Stimulated activated CD8-positive, alpha-beta memory T cell treated with anti-CD3 and anti-CD28 coated beads, Interleukin-12 subunit alpha, Interleukin-12 subunit beta, amount 100 ng/mL, for 1 hour (primary cell): ENCODE data around the gene FCER2.
"Not testable (repeated sequence)": the region's sequence is repeated elsewhere in the genome, so short reads cannot be mapped to it uniquely, and the experiment has no call there.

ENCODE experiments used
- DNase-seq: peaks from one replicate; pipeline ENCODE4 v3.0.0-alpha.2; 2020; ENCODE audit warnings: low read depth

Gene FCER2, protein sequence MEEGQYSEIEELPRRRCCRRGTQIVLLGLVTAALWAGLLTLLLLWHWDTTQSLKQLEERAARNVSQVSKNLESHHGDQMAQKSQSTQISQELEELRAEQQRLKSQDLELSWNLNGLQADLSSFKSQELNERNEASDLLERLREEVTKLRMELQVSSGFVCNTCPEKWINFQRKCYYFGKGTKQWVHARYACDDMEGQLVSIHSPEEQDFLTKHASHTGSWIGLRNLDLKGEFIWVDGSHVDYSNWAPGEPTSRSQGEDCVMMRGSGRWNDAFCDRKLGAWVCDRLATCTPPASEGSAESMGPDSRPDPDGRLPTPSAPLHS

DNA sequence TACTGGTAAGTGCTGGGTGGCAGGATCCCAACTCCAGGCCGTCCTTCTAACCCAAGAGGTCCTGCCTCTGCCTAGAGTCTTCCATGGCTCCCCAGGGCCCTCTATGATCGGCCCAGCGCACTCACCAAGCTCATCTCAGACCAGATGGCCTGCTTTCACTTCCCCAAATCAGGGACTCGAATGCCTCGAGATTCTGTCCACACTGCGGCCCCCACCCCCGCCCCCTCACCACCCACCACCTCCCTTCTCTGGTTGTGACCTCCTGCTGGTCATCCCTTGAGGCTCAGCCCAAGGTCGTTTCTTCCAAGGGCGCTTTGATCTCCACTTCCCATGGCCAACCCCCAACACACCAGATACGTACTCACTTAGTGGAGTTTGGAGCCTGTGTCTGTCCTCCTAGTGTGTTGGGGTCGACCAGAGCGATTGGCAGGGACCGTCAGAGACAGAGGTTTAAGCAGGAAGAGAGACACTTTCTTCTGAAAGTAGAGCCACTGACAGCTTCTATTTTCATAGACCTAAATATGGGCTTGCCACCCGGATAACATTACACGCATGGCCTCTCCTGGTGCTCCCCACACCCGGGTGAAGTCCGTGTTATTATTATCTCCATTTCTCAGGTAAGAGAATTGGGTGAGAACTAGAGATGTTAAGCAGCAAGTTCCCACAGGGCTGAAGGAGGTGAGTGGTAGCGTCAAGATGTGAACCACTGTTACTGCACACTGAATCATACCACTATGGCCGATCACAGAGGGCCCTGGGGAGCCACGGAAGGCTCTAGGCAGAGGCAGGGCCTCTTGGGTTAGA is at the start of gene FCER2:
FCER2 (minus strand) TSS at position 478 of the 804 bp plus-strand sequence. CDS start 2,371 bp downstream, outside the sequence.
- DNase-seq, result no peak

GRCh38 chr19:7751157-7751783 is 49.3 kb upstream of the FCER2 start:
- peak; percentile 7 for DNase-seq

DNA sequence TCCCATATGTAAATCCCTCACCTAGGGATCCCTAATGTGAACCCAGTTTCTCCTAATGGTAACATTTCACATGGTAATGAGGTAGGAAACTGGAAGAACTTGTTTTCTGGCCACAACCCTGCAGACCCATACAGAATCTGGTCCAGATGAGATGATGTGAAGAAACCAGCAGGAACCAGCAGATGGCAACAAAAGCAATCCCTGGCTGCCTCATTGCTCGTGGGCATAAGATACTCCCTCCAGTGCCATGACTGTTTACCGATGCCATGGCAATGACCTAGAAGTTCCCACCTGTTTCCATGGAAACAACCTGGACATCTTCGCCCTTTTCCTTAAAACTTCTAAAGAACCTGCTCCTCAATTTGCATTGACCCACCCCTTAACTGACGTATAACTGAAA is 46.8 kb upstream of the FCER2 start:
- no peak for DNase-seq

DNA sequence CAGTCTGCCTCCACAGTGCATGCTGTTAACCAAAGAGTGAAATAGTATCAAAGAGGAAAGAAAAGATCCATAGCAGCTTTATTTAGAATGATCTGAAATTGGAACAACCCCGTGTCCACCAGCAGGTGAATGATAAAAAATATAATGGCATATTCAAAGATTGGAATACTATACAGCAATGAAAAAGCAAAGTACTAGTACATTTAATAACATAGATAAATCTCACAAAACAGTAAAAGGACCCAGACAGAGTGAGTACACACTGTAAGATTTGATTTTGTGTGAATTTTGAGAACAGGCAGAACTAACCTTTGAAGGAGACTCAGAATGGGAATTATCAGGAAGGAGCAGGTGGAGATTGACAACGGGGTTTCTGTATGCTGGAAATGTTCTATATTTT is 46.2 kb upstream of the FCER2 start:
- DNase-seq, result no peak

DNA sequence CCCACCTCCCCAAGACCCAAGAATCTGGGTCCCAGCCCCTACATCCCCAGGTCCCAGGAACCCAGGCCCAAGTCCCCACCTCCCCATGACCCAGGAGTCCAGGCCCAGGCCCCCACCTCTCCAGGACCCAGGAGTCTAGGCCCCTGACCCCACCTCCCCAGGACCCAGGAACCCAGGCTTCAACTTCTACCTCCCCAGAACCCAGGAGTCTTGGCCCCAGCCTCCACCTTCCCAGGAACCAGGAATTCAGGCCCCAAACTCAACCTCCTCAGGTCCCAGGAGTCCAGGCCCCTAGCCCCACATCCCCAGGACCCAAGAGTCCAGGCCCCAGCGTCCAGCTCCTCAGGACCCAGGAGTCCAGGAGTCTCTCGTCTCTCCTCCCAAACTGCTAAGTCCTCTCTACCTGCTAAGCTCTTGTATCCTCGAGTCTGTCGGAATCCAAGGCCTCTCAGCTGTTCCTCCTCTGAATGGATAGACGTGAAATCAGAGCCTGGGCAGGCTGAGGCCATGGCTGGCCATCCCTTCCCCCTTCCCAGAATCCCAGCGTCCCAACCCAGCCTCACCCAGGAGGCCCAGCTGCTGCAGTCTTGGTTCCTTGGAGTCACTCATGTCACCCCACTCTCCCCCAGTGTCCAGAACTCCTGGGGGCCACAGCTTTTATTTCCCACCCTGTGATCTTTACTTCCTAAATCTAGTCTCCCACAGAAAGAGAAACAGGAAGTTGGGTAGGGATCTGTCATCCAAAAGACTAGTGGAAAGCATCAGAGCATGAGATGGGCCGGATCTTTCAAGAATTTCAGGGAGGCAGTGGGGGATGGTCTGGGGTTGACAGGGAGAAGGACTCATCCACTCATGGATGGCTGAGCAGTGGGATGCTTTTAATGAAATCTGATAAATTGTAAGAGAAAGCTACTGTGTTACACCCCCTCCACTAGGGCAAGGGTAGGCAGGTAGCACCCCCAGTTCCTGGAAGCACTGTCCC is 45.3 kb upstream of the FCER2 start, which contains the start of gene CD209:
CD209 (minus strand) TSS at position 632 of the 982 bp plus-strand sequence; CDS start at position 609, 23 bp downstream.
- no peak for DNase-seq

DNA sequence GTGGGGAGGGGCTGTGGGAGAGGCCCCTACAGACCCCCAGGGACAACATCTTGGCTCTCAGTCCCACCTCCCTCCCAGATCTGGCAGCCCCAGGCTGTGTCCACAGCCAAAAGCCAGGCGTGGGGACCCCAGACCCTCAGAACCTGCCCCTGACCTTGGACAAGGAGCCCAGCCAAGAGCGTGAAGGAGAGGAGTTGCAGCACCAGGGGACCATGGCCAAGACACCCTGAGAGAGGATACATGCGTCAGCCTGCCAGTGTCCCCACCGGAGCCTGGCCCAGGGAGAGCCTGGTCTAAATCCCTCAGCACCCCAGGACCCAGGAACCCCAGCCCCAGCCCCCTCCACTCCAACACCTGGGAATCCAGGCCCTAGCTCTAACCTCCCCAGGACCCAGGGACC is 44.4 kb upstream of the FCER2 start:
- not testable (repeated sequence) for DNase-seq

DNA sequence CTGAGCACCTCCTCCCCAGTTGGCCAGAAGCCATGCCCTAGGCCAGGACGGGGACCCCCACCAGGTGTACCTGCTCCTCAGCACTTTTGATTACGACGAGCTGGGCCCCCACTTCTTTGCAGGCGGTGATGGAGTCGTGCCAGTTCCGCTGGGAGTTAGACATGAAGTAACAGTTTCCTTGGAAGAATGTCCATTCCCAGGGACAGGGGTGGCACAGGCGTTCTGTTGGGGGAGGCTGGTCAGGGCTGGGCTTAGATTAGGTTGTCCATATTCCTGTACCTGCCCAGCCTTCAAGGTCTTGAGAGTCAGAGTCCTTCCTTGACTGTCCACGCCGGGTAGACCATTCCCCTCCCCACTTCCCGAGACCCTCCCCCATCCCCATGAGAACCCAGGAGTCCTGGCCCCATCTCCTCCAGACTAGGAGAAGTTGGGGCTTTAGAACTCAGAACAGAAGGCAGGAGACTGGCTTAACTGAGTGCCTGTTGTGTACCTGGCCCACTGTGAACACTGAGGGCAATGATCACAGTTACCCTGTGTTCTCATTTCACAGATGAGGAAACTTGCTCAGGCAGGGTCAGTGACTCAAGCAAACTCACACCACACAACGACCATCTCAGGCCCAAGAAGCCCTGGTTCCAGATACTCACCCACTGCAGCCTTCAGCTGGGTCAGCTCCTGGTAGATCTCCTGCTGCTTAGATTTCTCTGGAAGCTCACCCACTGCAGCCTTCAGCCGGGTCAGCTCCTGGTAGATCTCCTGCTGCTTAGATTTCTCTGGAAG is 43.1 kb upstream of the FCER2 start:
- DNase-seq, result no peak

GRCh38 chr19:7744199-7744786 is 42.4 kb upstream of the FCER2 start:
- no peak for DNase-seq

DNA sequence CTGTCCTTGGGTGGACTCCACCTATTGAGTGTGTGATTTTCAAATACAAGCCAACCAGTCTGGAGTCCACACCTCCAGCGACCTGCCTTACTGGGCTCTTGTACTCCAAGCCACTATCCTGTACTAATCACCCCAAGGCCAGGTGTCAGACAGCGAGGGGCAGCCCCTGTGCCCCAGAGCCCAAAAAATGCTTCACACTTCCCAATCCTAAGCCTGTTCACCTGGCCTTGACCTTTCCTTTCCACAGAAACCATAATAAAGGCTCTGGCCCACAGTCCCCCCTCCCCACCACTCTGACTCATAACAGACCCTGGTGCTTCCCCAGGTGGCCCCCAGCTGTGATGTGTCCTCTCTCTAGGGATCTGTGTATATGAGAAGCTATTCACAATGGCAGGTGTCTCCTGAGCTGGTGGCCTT is 41.5 kb upstream of the FCER2 start:
- no peak for DNase-seq

DNA sequence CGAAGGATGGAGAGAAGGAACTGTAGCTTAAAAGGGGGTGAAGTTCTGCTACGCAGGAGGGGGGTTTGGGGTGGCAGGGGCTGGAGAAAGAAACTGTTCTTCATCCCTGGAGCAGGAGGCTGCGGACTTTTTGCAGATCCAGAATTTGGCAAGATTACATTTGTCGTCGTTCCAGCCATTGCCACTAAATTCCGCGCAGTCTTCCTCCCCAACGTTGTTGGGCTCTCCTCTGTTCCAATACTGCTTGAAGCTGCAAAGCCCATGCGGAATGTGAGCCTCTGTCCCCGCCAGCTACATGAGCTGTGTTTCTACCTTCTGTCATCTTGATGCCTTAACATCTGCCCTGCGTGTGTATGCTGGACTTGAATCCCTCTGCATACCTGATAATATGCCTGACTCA is 41.1 kb upstream of the FCER2 start:
- DNase-seq, result no peak

- no peak for DNase-seq
These were observed 40.6 kb upstream of the FCER2 start for GRCh38 chr19:7742575-7742974.

- DNase-seq, result no peak
These were observed 38.7 kb upstream of the FCER2 start for GRCh38 chr19:7740682-7741054.

GRCh38 chr19:7739801-7740681 is 38.1 kb upstream of the FCER2 start:
- no peak for DNase-seq

DNA sequence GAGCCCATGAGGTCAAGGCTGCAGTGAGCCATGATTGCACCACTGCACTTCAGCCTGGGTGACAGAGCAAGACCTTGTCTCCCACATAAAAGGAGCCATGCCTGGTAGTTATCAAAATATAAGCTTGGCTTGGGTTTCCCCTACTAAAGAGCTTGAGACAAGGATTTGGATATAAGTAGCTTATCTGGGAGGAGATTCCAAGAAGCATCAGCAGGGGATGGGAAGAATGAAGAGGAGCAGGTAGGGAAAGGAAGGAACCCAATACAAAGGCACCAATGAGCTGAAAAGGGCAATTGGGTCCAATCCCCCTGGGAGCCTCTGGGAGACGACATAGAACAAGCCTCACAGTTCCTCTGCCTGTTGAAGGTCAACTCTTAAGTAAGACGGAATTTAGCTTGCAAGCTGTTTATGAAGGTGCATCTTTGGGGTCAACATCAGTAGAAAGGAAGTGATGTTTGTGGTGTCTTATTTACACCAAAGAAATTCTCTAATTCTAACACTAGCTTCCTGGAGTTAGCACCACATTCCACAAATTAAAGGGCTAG is 37.4 kb upstream of the FCER2 start:
- no peak for DNase-seq

GRCh38 chr19:7738023-7738422 is 36.1 kb upstream of the FCER2 start:
- DNase-seq, result no peak

- DNase-seq, result no peak
These were observed 35.3 kb upstream of the FCER2 start for GRCh38 chr19:7737215-7737614.

DNA sequence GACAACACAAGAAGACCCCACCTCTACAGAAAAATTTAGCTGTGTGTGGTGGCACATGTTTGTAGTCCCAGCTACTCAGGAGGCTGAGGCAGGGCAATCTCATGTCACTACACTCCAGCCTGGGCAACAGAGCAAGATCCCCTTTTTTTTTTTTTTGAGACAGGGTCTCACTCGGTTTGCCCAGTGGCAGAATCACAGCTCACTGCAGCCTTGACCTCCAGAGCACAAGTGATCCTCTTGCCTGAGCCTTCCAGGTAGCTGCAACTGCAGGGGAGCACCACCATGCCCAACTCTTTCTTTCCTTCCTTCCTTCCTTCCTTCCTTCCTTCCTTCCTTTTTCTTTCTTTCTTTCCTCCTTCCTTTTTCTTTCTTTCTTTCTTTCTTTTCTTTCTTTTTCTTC is 34.2 kb upstream of the FCER2 start:
- DNase-seq, result no peak

GRCh38 chr19:7734220-7735203 is 32.6 kb upstream of the FCER2 start:
- DNase-seq, result no peak
